ENCODE measurements around the gene RCL1. TPM values are rescaled to one million over a fixed set of nuclear protein-coding genes. Genes with fewer than 3 reads are reported as not detected.
A peak's percentile ranks its signal among the peaks of the same experiment; 100 is the strongest.

The RCL1 gene
- total RNA-seq (2014; rRNA removed) (52.2 and 61.5 TPM in 2 replicates), Bru-seq, nascent RNA (percentile 81 among the genes with signal in this experiment), BruChase-seq, experiment 1, labeled RNA remaining after a 6-hour chase (percentile 70 among the genes with signal in this experiment), BruChase-seq, experiment 2, labeled RNA remaining after a 2-hour chase (percentile 72 among the genes with signal in this experiment)
- long read RNA-seq, transcript RCL1-204 (9 exons, 2,134 nt), result major isoform, 10 of 18 reads
- long read RNA-seq, partial matches to known transcripts, result 3 of 18 reads
- long read RNA-seq, other reads (novel, unspliced or antisense), result 4 of 18 reads

- H3K9me2 ChIP-seq (replicated peaks; ENCODE audit: low read length), result no peaks in the 10 kb centered on the region
- H3K4me2 ChIP-seq (ENCODE audit: low read length), result peak within 1 kb of the TSS; percentile 91
- POLR2A ChIA-PET (ENCODE audit: unreplicated experiment), result interaction anchor here (0.6 to 0.7 kb wide), 2 partner anchors 100 to 998 kb away, joined by 8 read pairs; no protein-coding TSS in a partner anchor
- H2AFZ ChIP-seq (ENCODE audit: low read length), result peak within 1 kb of the TSS; percentile 86
- H3K36me3 ChIP-seq (ENCODE audit: low read depth, low read length), result no peaks in the 10 kb centered on the region
- H3K27ac ChIP-seq (ENCODE audit: low read length), result peak within 1 kb of the TSS; percentile 69
- no peaks in the 10 kb centered on the region for H3K27me3 ChIP-seq (ENCODE audit: low read length)
- TF ChIP-seq EZH2phosphoT487 (IDR thresholded peaks at IDR 0.05; ENCODE audit: borderline replicate concordance, low read length), result no peak
- TF ChIP-seq CTCF (conservative IDR thresholded peaks at IDR 0.05; ENCODE audit: low read depth, low read length), result no peak
- TF ChIP-seq EZH2 (IDR thresholded peaks at IDR 0.05; ENCODE audit: low read length, unreplicated experiment), result no peak
- CTCF ChIA-PET, result interaction anchor here (0.6 kb wide), 1 partner anchor 194 kb away, joined by 3 read pairs; no protein-coding TSS in a partner anchor
- H3K79me2 ChIP-seq (ENCODE audit: low read length), result peaks cover 51% of the 10 kb centered on the region
- H3F3A ChIP-seq (ENCODE audit: low read length, unreplicated experiment), result no peaks in the 10 kb centered on the region
- peak within 1 kb of the TSS; percentile 81 for H3K4me3 ChIP-seq (ENCODE audit: low read length)
- ATAC-seq, result peak; percentile 95
- peak; percentile 95 for DNase-seq
- H3K9ac ChIP-seq (ENCODE audit: low read length), result peak within 1 kb of the TSS; percentile 97
- H4K20me1 ChIP-seq (ENCODE audit: low read length), result peaks cover 35% of the 10 kb centered on the region
- peaks cover 9% of the 10 kb centered on the region; the same call in 1 of the 2 replicates for H3K4me1 ChIP-seq (ENCODE audit: insufficient read depth, low read length)
- intact Hi-C loops (cut with micrococcal nuclease), result no loop called here
- no peaks in the 10 kb centered on the region for H3K9me3 ChIP-seq (ENCODE audit: low read length)
- no TSS peak for BruUV-seq (replicated peaks)
These were observed at the start of gene RCL1 for GRCh38 chr9:4792572-4793458. TSS of gene RCL1 (plus strand) at chr9:4792944. CDS start at chr9:4793092, 148 bp downstream.

GRCh38 chr9:4743131-4743875 lies 49.4 kb upstream of the RCL1 start:
- no peaks in the 10 kb centered on the region for H3F3A ChIP-seq (ENCODE audit: low read length, unreplicated experiment)
- H3K4me2 ChIP-seq (ENCODE audit: low read length), result no peak overlapping the region
- no peak overlapping the region for H3K4me3 ChIP-seq (ENCODE audit: low read length)
- TF ChIP-seq CTCF (conservative IDR thresholded peaks at IDR 0.05; ENCODE audit: low read depth, low read length) (no peak), EZH2 (IDR thresholded peaks at IDR 0.05; ENCODE audit: low read length, unreplicated experiment) (no peak)
- BruUV-seq (replicated peaks), result no TSS peak
- H4K20me1 ChIP-seq (ENCODE audit: low read length), result no peaks in the 10 kb centered on the region
- no peaks in the 10 kb centered on the region for H3K9me3 ChIP-seq (ENCODE audit: low read length)
- no peaks in the 10 kb centered on the region for H3K27me3 ChIP-seq (ENCODE audit: low read length)
- no peak overlapping the region for H3K9ac ChIP-seq (ENCODE audit: low read length)
- DNase-seq (no peak), ATAC-seq (no peak)
- ChIA-PET POLR2A (ENCODE audit: unreplicated experiment) (no interaction called here), CTCF (no interaction called here)
- H3K27ac ChIP-seq (ENCODE audit: low read length), result no peak overlapping the region
- peaks cover 15% of the 10 kb centered on the region; the same call in 1 of the 2 replicates for H3K4me1 ChIP-seq (ENCODE audit: insufficient read depth, low read length)
- H2AFZ ChIP-seq (ENCODE audit: low read length), result no peak overlapping the region
- peaks cover 26% of the 10 kb centered on the region for H3K79me2 ChIP-seq (ENCODE audit: low read length)
- intact Hi-C loops (cut with micrococcal nuclease), result loop anchor here (5.0 kb wide), 1 partner anchor 81 kb away; the partner anchor contains the start of gene PLPP6
- H3K36me3 ChIP-seq (ENCODE audit: low read depth, low read length), result no peaks in the 10 kb centered on the region
- H3K9me2 ChIP-seq (replicated peaks; ENCODE audit: low read length), result no peaks in the 10 kb centered on the region

Measured in PC-3 (cell line).